HFFc6 (cell line): ENCODE data around the gene TRMT44. TPM values are rescaled to one million over a fixed set of nuclear protein-coding genes. Genes with fewer than 3 reads are reported as not detected.

Source experiments
- DNase-seq: peaks from one replicate; pipeline ENCODE4 v3.0.0-alpha.2; 2018
- H3K27ac Mint-ChIP-seq: 2 replicates; pipeline ENCODE4 v1.8.0; 2020; ENCODE audit warnings: mild to moderate bottlenecking, mixed read lengths
- H3K27me3 Mint-ChIP-seq: 2 replicates; pipeline ENCODE4 v1.8.0; 2021; ENCODE audit warnings: mild to moderate bottlenecking, moderate library complexity, mixed read lengths; ENCODE audit not compliant: insufficient read depth
- H3K36me3 Mint-ChIP-seq: 2 replicates; pipeline ENCODE4 v1.8.0; 2021; ENCODE audit warnings: low read depth, mixed read lengths
- H3K4me1 Mint-ChIP-seq: 2 replicates; pipeline ENCODE4 v1.8.0; 2020; ENCODE audit warnings: low read depth, mixed read lengths
- H3K4me3 Mint-ChIP-seq: 2 replicates; pipeline ENCODE4 v1.8.0; 2020; ENCODE audit warnings: mild to moderate bottlenecking, moderate library complexity, mixed read lengths
- H3K9me3 Mint-ChIP-seq: 2 replicates; pipeline ENCODE4 v1.8.0; 2020; ENCODE audit warnings: mild to moderate bottlenecking, mixed read lengths
- total RNA-seq, 6 experiments: library from RNA; stranded (reverse); fragmentation: NEBNext Ultra II Directional; extraction: Animal tissue kit (Norgen Biotek cat#: 25700); gene quantifications; 2 replicates in 1 of 6; 3 replicates in 5 of 6; pipeline ENCODE4 v1.2.3, GENCODE V29; 2021
- TF ChIP-seq, protein P1 (sequence below): fragments of 200-600 bp; sonication (generic); IDR thresholded peaks from 2 replicates; pipeline ENCODE4 v1.5.0; 2021; ENCODE audit warnings: antibody characterized with exemption, mild to moderate bottlenecking

The TRMT44 gene
- total RNA-seq, 6 experiments from 2014 or later: 8.8 to 10.7 (median 10.0) TPM

DNA sequence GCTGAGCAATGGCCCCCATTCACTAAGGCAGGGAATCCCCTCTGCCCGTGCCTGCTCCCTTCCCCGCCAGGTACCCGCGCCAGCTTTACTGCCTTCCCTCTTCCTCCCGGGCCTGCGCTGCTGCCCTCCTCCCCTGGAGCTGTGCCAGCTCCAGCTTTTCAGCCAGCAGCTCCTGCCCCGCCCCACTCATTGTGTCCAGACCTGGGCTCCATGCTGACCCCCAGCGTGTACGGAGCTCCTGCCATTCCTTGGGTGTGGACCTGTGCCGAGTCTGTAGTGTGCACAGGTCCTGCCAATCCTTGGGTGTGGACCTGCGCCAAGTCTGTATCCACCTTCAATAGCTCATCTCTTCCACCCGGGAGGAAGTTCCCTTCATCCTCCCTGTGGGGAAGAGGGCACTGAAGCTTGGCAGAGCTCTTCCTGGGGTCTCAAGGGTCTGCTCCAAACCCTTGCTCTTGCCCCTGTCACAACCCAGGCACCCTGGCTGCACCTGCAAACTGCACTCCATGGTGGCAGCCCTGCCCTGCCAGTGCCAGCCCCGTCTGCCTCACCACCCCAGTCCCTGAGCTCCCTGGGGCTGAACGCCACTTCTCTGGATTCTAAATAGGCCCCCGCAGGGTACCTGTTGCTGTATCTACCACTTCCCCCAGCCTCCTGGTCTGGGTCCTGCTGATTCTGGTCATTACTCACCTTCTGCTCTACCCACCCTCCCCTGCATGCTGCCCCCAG is 63.9 kb downstream of the TRMT44 start:
- Mint-ChIP-seq H3K27me3 (peaks cover 39% of the 10 kb centered on the region), H3K9me3 (no peaks in the 10 kb centered on the region), H3K4me1 (peaks cover 12% of the 10 kb centered on the region), H3K27ac (no peak overlapping the region), H3K4me3 (no peak overlapping the region), H3K36me3 (no peaks in the 10 kb centered on the region)
- no peak for DNase-seq
- TF ChIP-seq, protein P1, sequence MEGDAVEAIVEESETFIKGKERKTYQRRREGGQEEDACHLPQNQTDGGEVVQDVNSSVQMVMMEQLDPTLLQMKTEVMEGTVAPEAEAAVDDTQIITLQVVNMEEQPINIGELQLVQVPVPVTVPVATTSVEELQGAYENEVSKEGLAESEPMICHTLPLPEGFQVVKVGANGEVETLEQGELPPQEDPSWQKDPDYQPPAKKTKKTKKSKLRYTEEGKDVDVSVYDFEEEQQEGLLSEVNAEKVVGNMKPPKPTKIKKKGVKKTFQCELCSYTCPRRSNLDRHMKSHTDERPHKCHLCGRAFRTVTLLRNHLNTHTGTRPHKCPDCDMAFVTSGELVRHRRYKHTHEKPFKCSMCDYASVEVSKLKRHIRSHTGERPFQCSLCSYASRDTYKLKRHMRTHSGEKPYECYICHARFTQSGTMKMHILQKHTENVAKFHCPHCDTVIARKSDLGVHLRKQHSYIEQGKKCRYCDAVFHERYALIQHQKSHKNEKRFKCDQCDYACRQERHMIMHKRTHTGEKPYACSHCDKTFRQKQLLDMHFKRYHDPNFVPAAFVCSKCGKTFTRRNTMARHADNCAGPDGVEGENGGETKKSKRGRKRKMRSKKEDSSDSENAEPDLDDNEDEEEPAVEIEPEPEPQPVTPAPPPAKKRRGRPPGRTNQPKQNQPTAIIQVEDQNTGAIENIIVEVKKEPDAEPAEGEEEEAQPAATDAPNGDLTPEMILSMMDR: no peak

GRCh38 chr4:8505229-8505628 is 64.7 kb downstream of the TRMT44 start:
- peaks cover 12% of the 10 kb centered on the region for H3K4me1 Mint-ChIP-seq
- DNase-seq: no peak
- TF ChIP-seq, protein P1: no peak
- H3K9me3 Mint-ChIP-seq: no peaks in the 10 kb centered on the region
- H3K4me3 Mint-ChIP-seq: no peak overlapping the region
- peaks cover 40% of the 10 kb centered on the region for H3K27me3 Mint-ChIP-seq
- H3K36me3 Mint-ChIP-seq: no peaks in the 10 kb centered on the region
- no peak overlapping the region for H3K27ac Mint-ChIP-seq

- H3K27me3 Mint-ChIP-seq: peaks cover 41% of the 10 kb centered on the region
- H3K9me3 Mint-ChIP-seq: no peaks in the 10 kb centered on the region
- H3K4me1 Mint-ChIP-seq: peaks cover 12% of the 10 kb centered on the region
- TF ChIP-seq, protein P1: no peak
- H3K4me3 Mint-ChIP-seq: no peak overlapping the region
- no peak for DNase-seq
- no peak overlapping the region for H3K27ac Mint-ChIP-seq
- no peaks in the 10 kb centered on the region for H3K36me3 Mint-ChIP-seq
These were observed 65.4 kb downstream of the TRMT44 start for GRCh38 chr4:8506006-8506372.

DNA sequence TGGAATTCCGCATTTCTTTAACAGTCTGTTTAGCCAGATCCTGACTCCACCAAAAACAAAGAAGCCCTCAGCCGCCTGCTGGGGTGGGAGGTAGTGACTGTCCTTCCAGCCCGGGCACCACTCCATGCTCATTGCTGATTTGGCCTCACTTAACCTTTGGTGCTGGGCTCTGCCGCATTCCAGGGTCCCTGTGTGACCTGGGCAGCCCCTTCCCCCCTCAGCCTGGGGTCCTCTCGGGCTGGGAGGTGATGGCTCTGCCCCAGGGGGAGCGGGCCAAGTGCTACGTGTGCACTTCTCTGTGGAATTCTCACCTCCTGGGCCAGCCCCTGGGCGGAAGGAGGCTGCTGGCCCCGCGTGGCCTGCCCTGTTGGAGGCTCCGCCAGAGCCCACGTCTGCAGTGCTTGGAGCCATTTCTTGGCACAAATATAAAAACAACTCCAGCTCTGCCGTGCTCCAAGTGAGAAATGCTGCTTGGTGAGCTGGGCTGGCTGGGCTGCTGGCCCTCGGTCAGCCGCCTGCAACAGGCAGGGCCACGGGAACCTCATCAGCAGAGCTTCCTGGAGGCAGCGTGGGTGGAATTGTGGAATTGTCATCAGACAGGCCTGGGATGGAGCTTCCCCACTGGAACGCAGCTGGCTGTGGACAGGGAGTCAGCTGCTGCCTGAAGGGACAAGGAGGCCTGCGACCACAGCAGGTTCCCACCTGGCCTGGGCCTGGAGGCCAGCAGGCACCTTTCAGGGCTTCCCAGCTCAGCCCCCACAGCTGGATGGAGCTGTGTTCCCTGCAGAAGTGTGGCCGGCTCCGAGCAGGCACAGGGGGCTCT is 66.0 kb downstream of the TRMT44 start:
- Mint-ChIP-seq H3K27me3 (peaks cover 39% of the 10 kb centered on the region), H3K9me3 (no peaks in the 10 kb centered on the region), H3K27ac (no peak overlapping the region), H3K4me3 (no peak overlapping the region), H3K4me1 (peaks cover 12% of the 10 kb centered on the region), H3K36me3 (no peaks in the 10 kb centered on the region)
- TF ChIP-seq, protein P1: no peak
- DNase-seq: peak; percentile 18

DNA sequence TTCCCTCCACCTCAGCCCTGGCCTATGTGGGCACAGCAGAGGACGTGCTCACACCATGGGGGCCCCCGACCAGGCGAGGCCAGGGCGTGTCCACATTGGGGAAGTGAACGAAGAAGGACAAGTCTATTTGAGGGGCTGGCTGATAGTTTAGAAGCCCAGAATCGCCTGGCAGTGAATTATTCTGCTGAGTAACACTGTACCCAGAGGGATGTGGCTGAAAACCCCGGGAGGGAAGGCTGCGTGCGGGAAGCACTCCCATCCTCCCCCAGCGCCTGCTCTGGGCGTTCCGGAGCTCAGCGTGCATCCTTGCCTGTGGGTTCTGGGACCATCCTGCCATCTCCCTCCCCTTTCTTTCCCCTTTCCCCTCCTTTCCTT is 66.6 kb downstream of the TRMT44 start:
- H3K4me3 Mint-ChIP-seq: no peak overlapping the region
- peaks cover 12% of the 10 kb centered on the region for H3K4me1 Mint-ChIP-seq
- peaks cover 40% of the 10 kb centered on the region for H3K27me3 Mint-ChIP-seq
- peak overlapping the region; percentile 32; the same call in 1 of the 2 replicates for H3K27ac Mint-ChIP-seq
- H3K36me3 Mint-ChIP-seq: no peaks in the 10 kb centered on the region
- TF ChIP-seq, protein P1: no peak
- no peaks in the 10 kb centered on the region for H3K9me3 Mint-ChIP-seq
- no peak for DNase-seq
